Activated T-cell treated with anti-CD3 and anti-CD28 coated beads, Interleukin-2, amount 50 U/mL, for 4 hours (primary cell): ENCODE results near the gene FBXO9. TPM values are rescaled to one million over a fixed set of nuclear protein-coding genes. Genes with fewer than 3 reads are reported as not detected.
A peak's percentile ranks its signal among the peaks of the same experiment; 100 is the strongest.

Source experiments
- ATAC-seq, 2 donors: fragments of 200-7000 bp; cut with Tn5 transposase; one replicate each; pipeline ENCODE4 v1.10.0; 2021
- DNase-seq: peaks from one replicate; pipeline ENCODE4 v3.0.0-alpha.2; 2020
- H3K27me3 Mint-ChIP-seq: one replicate; pipeline ENCODE4 v1.8.0; 2021; ENCODE audit warnings: low read depth, mixed read lengths
- H3K36me3 Mint-ChIP-seq: one replicate; pipeline ENCODE4 v1.8.0; 2022; ENCODE audit warnings: mixed read lengths; ENCODE audit not compliant: insufficient read depth
- H3K4me1 Mint-ChIP-seq: one replicate; pipeline ENCODE4 v1.8.0; 2021; ENCODE audit warnings: low read depth, mixed read lengths
- H3K4me3 Mint-ChIP-seq: one replicate; pipeline ENCODE4 v1.8.0; 2021; ENCODE audit warnings: mild to moderate bottlenecking, moderate library complexity, mixed read lengths
- H3K9me3 Mint-ChIP-seq: one replicate; pipeline ENCODE4 v1.8.0; 2021; ENCODE audit warnings: mixed read lengths
- total RNA-seq, 3 donors: library from RNA; stranded (reverse); gene quantifications; one replicate each; pipeline ENCODE4 v1.2.1, GENCODE V29; 2021

The FBXO9 gene
- total RNA-seq, 3 donors from 2014 or later: 46.6 to 49.2 (median 49.0) TPM

GRCh38 chr6:53119349-53119748 is 54.1 kb downstream of the FBXO9 start:
- no peaks in the 10 kb centered on the region for H3K4me1 Mint-ChIP-seq
- H3K4me3 Mint-ChIP-seq: no peak overlapping the region
- H3K36me3 Mint-ChIP-seq: no peaks in the 10 kb centered on the region
- peaks cover 2% of the 10 kb centered on the region for H3K27me3 Mint-ChIP-seq
- ATAC-seq (no peak), DNase-seq (no peak)
- peaks cover 7% of the 10 kb centered on the region for H3K9me3 Mint-ChIP-seq

GRCh38 chr6:53119772-53120409 is 54.7 kb downstream of the FBXO9 start:
- Mint-ChIP-seq H3K4me3 (no peak overlapping the region), H3K36me3 (no peaks in the 10 kb centered on the region), H3K9me3 (peaks cover 7% of the 10 kb centered on the region)

GRCh38 chr6:53124131-53124800 is 59.1 kb downstream of the FBXO9 start:
- no peaks in the 10 kb centered on the region for H3K4me1 Mint-ChIP-seq
- H3K27me3 Mint-ChIP-seq: peaks cover 19% of the 10 kb centered on the region
- ATAC-seq: no peak
- no peaks in the 10 kb centered on the region for H3K36me3 Mint-ChIP-seq
- no peaks in the 10 kb centered on the region for H3K9me3 Mint-ChIP-seq
- no peak for DNase-seq
- no peak overlapping the region for H3K4me3 Mint-ChIP-seq

More at GRCh38 chr6:53119772-53120409, 54.7 kb downstream of the FBXO9 start:
- DNase-seq (no peak), ATAC-seq (no peak)
- peaks cover 7% of the 10 kb centered on the region for H3K27me3 Mint-ChIP-seq
- no peaks in the 10 kb centered on the region for H3K4me1 Mint-ChIP-seq

GRCh38 chr6:53125276-53125675 is 60.1 kb downstream of the FBXO9 start:
- H3K36me3 Mint-ChIP-seq: no peaks in the 10 kb centered on the region
- ATAC-seq: no peak
- peaks cover 19% of the 10 kb centered on the region for H3K27me3 Mint-ChIP-seq
- no peaks in the 10 kb centered on the region for H3K4me1 Mint-ChIP-seq
- no peak overlapping the region for H3K4me3 Mint-ChIP-seq
- no peaks in the 10 kb centered on the region for H3K9me3 Mint-ChIP-seq
- no peak for DNase-seq

- no peak for DNase-seq
- H3K9me3 Mint-ChIP-seq: no peaks in the 10 kb centered on the region
- H3K27me3 Mint-ChIP-seq: peaks cover 17% of the 10 kb centered on the region
- H3K36me3 Mint-ChIP-seq: no peaks in the 10 kb centered on the region
- H3K4me1 Mint-ChIP-seq: no peaks in the 10 kb centered on the region
- ATAC-seq: no peak
- H3K4me3 Mint-ChIP-seq: no peak overlapping the region
These were observed 63.6 kb downstream of the FBXO9 start for GRCh38 chr6:53128842-53129241.

- ATAC-seq: no peak
- no peaks in the 10 kb centered on the region for H3K9me3 Mint-ChIP-seq
- no peaks in the 10 kb centered on the region for H3K36me3 Mint-ChIP-seq
- no peak overlapping the region for H3K4me3 Mint-ChIP-seq
- no peak for DNase-seq
- peaks cover 13% of the 10 kb centered on the region for H3K27me3 Mint-ChIP-seq
- peaks cover 3% of the 10 kb centered on the region for H3K4me1 Mint-ChIP-seq
These were observed 65.5 kb downstream of the FBXO9 start for GRCh38 chr6:53130569-53131290.

- peaks cover 3% of the 10 kb centered on the region for H3K27me3 Mint-ChIP-seq
- no peak for DNase-seq
- H3K4me3 Mint-ChIP-seq: no peak overlapping the region
- peaks cover 3% of the 10 kb centered on the region for H3K4me1 Mint-ChIP-seq
- H3K36me3 Mint-ChIP-seq: no peaks in the 10 kb centered on the region
- ATAC-seq: no peak
- no peaks in the 10 kb centered on the region for H3K9me3 Mint-ChIP-seq
These were observed 68.8 kb downstream of the FBXO9 start for GRCh38 chr6:53133961-53134360.

GRCh38 chr6:53134601-53135235 is 69.5 kb downstream of the FBXO9 start:
- DNase-seq: no peak
- peaks cover 3% of the 10 kb centered on the region for H3K27me3 Mint-ChIP-seq
- no peak overlapping the region for H3K4me3 Mint-ChIP-seq
- H3K4me1 Mint-ChIP-seq: peaks cover 3% of the 10 kb centered on the region
- ATAC-seq: peak in 1 of 2 donors; percentile 10
- H3K9me3 Mint-ChIP-seq: no peaks in the 10 kb centered on the region
- H3K36me3 Mint-ChIP-seq: no peaks in the 10 kb centered on the region

GRCh38 chr6:53136000-53136609 is 70.9 kb downstream of the FBXO9 start:
- H3K27me3 Mint-ChIP-seq: peaks cover 4% of the 10 kb centered on the region
- H3K36me3 Mint-ChIP-seq: no peaks in the 10 kb centered on the region
- H3K4me1 Mint-ChIP-seq: peaks cover 3% of the 10 kb centered on the region

GRCh38 chr6:53139841-53140413 is 74.7 kb downstream of the FBXO9 start:
- H3K36me3 Mint-ChIP-seq: no peaks in the 10 kb centered on the region
- peaks cover 7% of the 10 kb centered on the region for H3K27me3 Mint-ChIP-seq
- H3K4me1 Mint-ChIP-seq: no peaks in the 10 kb centered on the region
- H3K4me3 Mint-ChIP-seq: no peak overlapping the region
- ATAC-seq: no peak
- DNase-seq: no peak
- no peaks in the 10 kb centered on the region for H3K9me3 Mint-ChIP-seq

More at GRCh38 chr6:53136000-53136609, 70.9 kb downstream of the FBXO9 start:
- DNase-seq (no peak), ATAC-seq (no peak)
- no peak overlapping the region for H3K4me3 Mint-ChIP-seq
- H3K9me3 Mint-ChIP-seq: no peaks in the 10 kb centered on the region

- peaks cover 7% of the 10 kb centered on the region for H3K27me3 Mint-ChIP-seq
- H3K36me3 Mint-ChIP-seq: no peaks in the 10 kb centered on the region
- no peaks in the 10 kb centered on the region for H3K4me1 Mint-ChIP-seq
- H3K9me3 Mint-ChIP-seq: no peaks in the 10 kb centered on the region
- no peak overlapping the region for H3K4me3 Mint-ChIP-seq
- ATAC-seq (no peak), DNase-seq (no peak)
These were observed 77.6 kb downstream of the FBXO9 start for GRCh38 chr6:53142810-53143209.

GRCh38 chr6:53143710-53144109 is 78.5 kb downstream of the FBXO9 start:
- no peaks in the 10 kb centered on the region for H3K9me3 Mint-ChIP-seq

GRCh38 chr6:53144802-53145201 is 79.6 kb downstream of the FBXO9 start:
- no peaks in the 10 kb centered on the region for H3K36me3 Mint-ChIP-seq
- no peak for DNase-seq

More at GRCh38 chr6:53143710-53144109, 78.5 kb downstream of the FBXO9 start:
- Mint-ChIP-seq H3K4me3 (no peak overlapping the region), H3K4me1 (no peaks in the 10 kb centered on the region), H3K27me3 (peaks cover 5% of the 10 kb centered on the region), H3K36me3 (no peaks in the 10 kb centered on the region)
- DNase-seq (no peak), ATAC-seq (no peak)

GRCh38 chr6:53148684-53149083 is 83.5 kb downstream of the FBXO9 start, which contains the start of gene GCM1:
GCM1 (minus strand) TSS chr6:53148841; CDS start chr6:53145632, 3,209 bp downstream.
- Mint-ChIP-seq H3K27me3 (peaks cover 5% of the 10 kb centered on the region), H3K9me3 (no peaks in the 10 kb centered on the region), H3K4me3 (no peak within 1 kb of the TSS), H3K4me1 (no peaks in the 10 kb centered on the region), H3K36me3 (no peaks in the 10 kb centered on the region)
- ATAC-seq: no peak
- DNase-seq: no peak

More at GRCh38 chr6:53144802-53145201, 79.6 kb downstream of the FBXO9 start:
- ATAC-seq: no peak
- Mint-ChIP-seq H3K4me1 (no peaks in the 10 kb centered on the region), H3K9me3 (no peaks in the 10 kb centered on the region), H3K27me3 (peaks cover 4% of the 10 kb centered on the region), H3K4me3 (no peak overlapping the region)
